ENCODE results near the gene BNIPL. TPM values are rescaled to one million over a fixed set of nuclear protein-coding genes. Genes with fewer than 3 reads are reported as not detected.

Gene BNIPL
- total RNA-seq, 1 experiment from 2014 or later = 0.46 TPM

DNA sequence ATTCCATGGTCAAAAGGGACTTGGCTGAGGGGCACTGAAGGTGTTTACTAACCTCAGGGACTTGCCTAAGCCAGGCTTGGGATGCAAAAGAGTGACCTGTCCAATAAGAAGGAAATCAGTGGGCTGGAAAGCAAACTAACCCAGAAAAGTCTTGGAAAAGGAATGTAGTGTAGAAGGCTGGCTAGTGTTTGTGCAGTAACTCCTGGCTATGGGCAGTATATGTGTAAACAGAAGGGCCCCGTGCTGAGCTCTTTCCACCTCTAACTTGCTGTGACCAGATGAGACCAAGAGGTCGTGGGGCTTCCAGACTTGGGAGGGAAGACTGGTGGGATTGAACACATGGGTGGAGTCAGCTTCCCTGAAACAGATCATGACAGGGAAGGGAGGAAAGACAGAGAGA lies 33.8 kb upstream of the BNIPL start:
- intact Hi-C loops (cut with micrococcal nuclease; ENCODE audit: unreplicated experiment) = no loop called here

DNA sequence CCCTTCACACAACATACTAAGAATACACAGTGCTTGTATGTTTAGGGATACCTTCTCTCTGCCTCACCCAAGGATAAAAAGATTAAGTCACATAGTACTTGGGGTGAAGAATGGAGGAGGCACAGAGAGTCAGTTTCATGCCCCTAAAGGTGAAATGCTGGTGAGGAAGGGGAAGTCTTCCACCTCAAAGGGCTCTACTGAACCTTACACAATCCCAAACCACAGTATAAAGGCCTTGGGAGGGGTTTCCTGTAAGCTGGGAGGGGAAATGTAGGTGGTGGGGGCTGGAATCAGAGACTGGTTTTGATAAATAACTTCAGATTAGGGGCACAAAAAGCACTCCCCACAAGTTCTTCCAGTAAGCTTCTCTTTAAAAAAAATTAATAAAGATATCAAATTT lies 33.2 kb upstream of the BNIPL start:
- TF ChIP-seq CTCF (IDR thresholded peaks at IDR 0.05) (no peak), SIN3A (IDR thresholded peaks at IDR 0.05; ENCODE audit: borderline replicate concordance, insufficient read depth, low read depth, low read length) (no peak), TCF7L2 (IDR thresholded peaks at IDR 0.05; ENCODE audit: low read depth, low read length) (no peak), POLR2AphosphoS5 (IDR thresholded peaks at IDR 0.05; ENCODE audit: low read depth, low read length) (no peak), REST (IDR thresholded peaks at IDR 0.05; ENCODE audit: insufficient read depth in 1 of 2, low read depth in 2 of 2, low read length in 1 of 2) (no peak)
- H3K27ac ChIP-seq (ENCODE audit: low read length) = no peak overlapping the region; the same call in 1 of the 2 replicates
- ATAC-seq (no peak), DNase-seq (ENCODE audit: low read depth, low spot score) (no peak)
- intact Hi-C loops (cut with micrococcal nuclease; ENCODE audit: unreplicated experiment) (no loop called here), in situ Hi-C loops (cut with HindIII; ENCODE audit: low pct_unique_long_range_greater_than_20kb, low sequenced_read_pairs) (no loop called here)
- H3K36me3 ChIP-seq (ENCODE audit: control insufficient read depth, insufficient read depth, low read length) = no peaks in the 10 kb centered on the region
- no peaks in the 10 kb centered on the region for H3K9me3 ChIP-seq (ENCODE audit: control insufficient read depth, insufficient read depth, low read depth, low read length)
- CTCF ChIA-PET = no interaction called here
- POLR2A ChIA-PET = interaction anchor here (0.6 kb wide), 1 partner anchor 16 kb away, joined by 3 read pairs; no protein-coding TSS in a partner anchor
- no peak overlapping the region for H3K4me3 ChIP-seq (ENCODE audit: low read depth in 2 of 2, low read length in 2 of 2)
- no peaks in the 10 kb centered on the region for H3K4me1 ChIP-seq (ENCODE audit: control insufficient read depth, insufficient read depth, low read length)
- BruUV-seq (replicated peaks) = no TSS peak
- H3K27me3 ChIP-seq (ENCODE audit: control insufficient read depth, insufficient read depth, low read length) = no peaks in the 10 kb centered on the region

More for the DNA sequence above, 33.8 kb upstream of the BNIPL start:
- Histone ChIP-seq H3K4me3 (ENCODE audit: low read depth in 2 of 2, low read length in 2 of 2) (no peak overlapping the region), H3K9me3 (ENCODE audit: control insufficient read depth, insufficient read depth, low read depth, low read length) (no peaks in the 10 kb centered on the region), H3K27me3 (ENCODE audit: control insufficient read depth, insufficient read depth, low read length) (no peaks in the 10 kb centered on the region), H3K27ac (ENCODE audit: low read length) (no peak overlapping the region), H3K36me3 (ENCODE audit: control insufficient read depth, insufficient read depth, low read length) (no peaks in the 10 kb centered on the region), H3K4me1 (ENCODE audit: control insufficient read depth, insufficient read depth, low read length) (no peaks in the 10 kb centered on the region)
- POLR2A ChIA-PET = no interaction called here
- ATAC-seq (no peak), DNase-seq (ENCODE audit: low read depth, low spot score) (no peak)
- in situ Hi-C loops (cut with HindIII; ENCODE audit: low pct_unique_long_range_greater_than_20kb, low sequenced_read_pairs) = no loop called here
- no TSS peak for BruUV-seq (replicated peaks)
- CTCF ChIA-PET = no interaction called here
- no peak for TF ChIP-seq CTCF (IDR thresholded peaks at IDR 0.05)
- no peak for TF ChIP-seq SIN3A (IDR thresholded peaks at IDR 0.05; ENCODE audit: borderline replicate concordance, insufficient read depth, low read depth, low read length)
- no peak for TF ChIP-seq REST (IDR thresholded peaks at IDR 0.05; ENCODE audit: insufficient read depth in 1 of 2, low read depth in 2 of 2, low read length in 1 of 2)
- no peak for TF ChIP-seq POLR2AphosphoS5 (IDR thresholded peaks at IDR 0.05; ENCODE audit: low read depth, low read length)
- no peak for TF ChIP-seq TCF7L2 (IDR thresholded peaks at IDR 0.05; ENCODE audit: low read depth, low read length)

Data from Panc1 (cell line).